A549 (cell line): ENCODE data around the gene GPR12. TPM values are rescaled to one million over a fixed set of nuclear protein-coding genes. Genes with fewer than 3 reads are reported as not detected.

Experiments
- ATAC-seq, 2 experiments: fragments of 200-7000 bp in 1 of 2; fragments of >200 bp in 1 of 2; cut with Nextera tagmentation in 1 of 2; cut with Tn5 transposase in 1 of 2; 3 replicates each; pipeline versions ENCODE4 v1.8.0 to v1.9.1; 2018 to 2020; ENCODE audit warnings: mild to moderate bottlenecking in 1 of 2, moderate library complexity in 1 of 2
- CTCF ChIA-PET: fragments of 300-600 bp; sonication (Branson Sonifier 250); formaldehyde crosslinking; extraction: SDS; loops from one replicate; lab custom pipeline; 2021; ENCODE audit warnings: antibody characterized with exemption, inconsistent platforms; lab: Yijun Ruan, JAX
- POLR2A ChIA-PET: fragments of 350-600 bp; formaldehyde crosslinking; extraction: SDS; loops from one replicate; lab custom pipeline; 2021; ENCODE audit warnings: antibody characterized with exemption, inconsistent platforms; lab: Yijun Ruan, JAX
- DNase-seq, 2 experiments: peaks; one replicate each; pipeline versions ENCODE4 v3.0.0 to v3.0.0-alpha.2; 2011 to 2016; ENCODE audit warnings: low read depth in 1 of 2, low spot score in 1 of 2
- FAIRE-seq: peaks from 2 replicates; lab custom pipeline; 2011; peaks lifted over from hg19 to GRCh38; lab: Jason Lieb, UNC
- H3K27ac ChIP-seq, 2 experiments: fragments of >200 bp; sonication (Bioruptor Twin); formaldehyde crosslinking; 3 replicates each; pipeline ENCODE4 v1.5.1; 2016 to 2017
- H3K4me1 ChIP-seq: fragments of >200 bp; sonication (Bioruptor Twin); formaldehyde crosslinking; 3 replicates; pipeline ENCODE4 v1.6.1; 2016
- H3K4me2 ChIP-seq: fragments of >200 bp; sonication (Bioruptor Twin); formaldehyde crosslinking; 3 replicates; pipeline ENCODE4 v1.6.1; 2016
- H3K4me3 ChIP-seq: fragments of >200 bp; sonication (Bioruptor Twin); formaldehyde crosslinking; 3 replicates; pipeline ENCODE4 v1.5.1; 2016
- H3K9me3 ChIP-seq: fragments of >200 bp; sonication (Bioruptor Twin); formaldehyde crosslinking; 3 replicates; pipeline ENCODE4 v1.6.1; 2016
- BCL3 ChIP-seq: fragments of >200 bp; sonication (Bioruptor Twin); formaldehyde crosslinking; IDR thresholded peaks from 3 replicates; pipeline ENCODE4 v1.6.1; 2016
- CBX2 ChIP-seq: fragments of 200-600 bp; sonication (generic); IDR thresholded peaks from 2 replicates; pipeline ENCODE4 v1.6.1; 2016; ENCODE audit warnings: low read depth, mild to moderate bottlenecking, borderline replicate concordance
- CHD4 ChIP-seq: fragments of 200-600 bp; sonication (generic); IDR thresholded peaks from 2 replicates; pipeline ENCODE4 v1.6.1; 2016; ENCODE audit warnings: antibody characterized with exemption, mild to moderate bottlenecking, borderline replicate concordance
- CTCF ChIP-seq: fragments of >200 bp; sonication (Bioruptor Twin); formaldehyde crosslinking; IDR thresholded peaks from 3 replicates; pipeline ENCODE4 v1.5.1; 2016
- EHF ChIP-seq: fragments of 250-450 bp; sonication (Bioruptor Pico); IDR thresholded peaks from 2 replicates; pipeline ENCODE4 v1.5.0; 2020; ENCODE audit warnings: mild to moderate bottlenecking
- EHMT2 ChIP-seq: fragments of 200-600 bp; sonication (generic); IDR thresholded peaks from 2 replicates; pipeline ENCODE4 v1.6.1; 2016; ENCODE audit warnings: antibody characterized with exemption, low read depth, mild to moderate bottlenecking, moderate library complexity
- FOSB ChIP-seq: fragments of 250-450 bp; sonication (Bioruptor Pico); IDR thresholded peaks from 2 replicates; pipeline ENCODE4 v1.5.0; 2020; ENCODE audit warnings: mild to moderate bottlenecking, moderate library complexity
- GATA3 ChIP-seq: IDR thresholded peaks from 2 replicates; pipeline ENCODE4 v1.6.1; 2012; ENCODE audit warnings: borderline replicate concordance
- HEYL ChIP-seq: fragments of 250-450 bp; sonication (Bioruptor Pico); IDR thresholded peaks from 2 replicates; pipeline ENCODE4 v1.8.0; 2021; ENCODE audit warnings: mild to moderate bottlenecking, moderate library complexity
- JUNB ChIP-seq: fragments of >200 bp; sonication (Bioruptor Twin); formaldehyde crosslinking; IDR thresholded peaks from 2 replicates; pipeline ENCODE4 v1.6.1; 2016
- KDM1A ChIP-seq: fragments of 200-600 bp; sonication (generic); IDR thresholded peaks from 2 replicates; pipeline ENCODE4 v1.6.1; 2016; ENCODE audit warnings: low read depth, mild to moderate bottlenecking
- MAX ChIP-seq: IDR thresholded peaks from 2 replicates; pipeline ENCODE4 v1.6.1; 2012
- MAZ ChIP-seq: fragments of 150-350 bp; IDR thresholded peaks from 2 replicates; pipeline ENCODE4 v1.6.1; 2014; ENCODE audit warnings: antibody characterized with exemption, low read depth, low read length, borderline replicate concordance
- MYC ChIP-seq: IDR thresholded peaks from 2 replicates; pipeline ENCODE4 v1.6.1; 2012; ENCODE audit warnings: mild to moderate bottlenecking, inconsistent platforms, low read length, improper control_type of control experiment, borderline replicate concordance
- NFE2L2 ChIP-seq: fragments of 150-350 bp; conservative IDR thresholded peaks from 2 replicates; pipeline ENCODE4 v1.6.1; 2014; ENCODE audit warnings: low read length
- PBX3 ChIP-seq: IDR thresholded peaks from 2 replicates; pipeline ENCODE4 v1.6.1; 2012
- PHF8 ChIP-seq: fragments of 200-600 bp; sonication (generic); IDR thresholded peaks from 2 replicates; pipeline ENCODE4 v1.6.1; 2016; ENCODE audit warnings: low read depth, mild to moderate bottlenecking, antibody characterized with exemption, moderate library complexity, borderline replicate concordance
- POLR2A ChIP-seq: IDR thresholded peaks from 2 replicates; pipeline ENCODE4 v1.6.1; 2012; ENCODE audit warnings: mild to moderate bottlenecking, low read length
- POLR2AphosphoS2 ChIP-seq: conservative IDR thresholded peaks from 2 replicates; pipeline ENCODE4 v1.6.1; 2012; ENCODE audit warnings: low read length, improper control_type of control experiment, inconsistent platforms
- RAD21 ChIP-seq, 2 experiments: fragments of >200 bp in 1 of 2; sonication (Bioruptor Twin) in 1 of 2; formaldehyde crosslinking in 1 of 2; IDR thresholded peaks in 1 of 2; conservative IDR thresholded peaks in 1 of 2; 2 replicates in 1 of 2; 3 replicates in 1 of 2; pipeline ENCODE4 v1.6.1; 2012 to 2018; ENCODE audit warnings: inconsistent platforms in 1 of 2
- RARB ChIP-seq: fragments of 250-450 bp; sonication (Bioruptor Pico); IDR thresholded peaks from 2 replicates; pipeline ENCODE4 v1.8.0; 2021; ENCODE audit warnings: mild to moderate bottlenecking, moderate library complexity
- RFX5 ChIP-seq: fragments of 450-650 bp; IDR thresholded peaks from 2 replicates; pipeline ENCODE4 v1.7.1; 2014; ENCODE audit warnings: antibody characterized with exemption, mild to moderate bottlenecking, moderate library complexity
- ZC3H11A ChIP-seq: fragments of 450-650 bp; IDR thresholded peaks from 2 replicates; pipeline ENCODE4 v1.6.1; 2014; ENCODE audit warnings: antibody characterized with exemption, mild to moderate bottlenecking
- ZSCAN20 ChIP-seq: fragments of 250-450 bp; sonication (Bioruptor Pico); IDR thresholded peaks from 2 replicates; pipeline ENCODE4 v1.8.0; 2022; ENCODE audit warnings: mild to moderate bottlenecking, moderate library complexity
- WGBS: methylation state at CpG from one replicate; pipeline ENCODE4 v1.1.6; 2017; ENCODE audit errors: missing lambda C conversion rate; 5-methylcytosine and 5-hydroxymethylcytosine counted together
- polyA plus RNA-seq, 4 experiments: library from polyadenylated mRNA; depleted of rRNA in 3 of 4; stranded (reverse); fragments of >200 nt; fragmentation: RNase III in 1 of 4; extraction: RNeasy Plus Mini Kit Qiagen cat#74134 plus additional on column Dnase treatment in 1 of 4; gene quantifications; 2 replicates in 3 of 4; 3 replicates in 1 of 4; pipeline ENCODE4 v1.2.3, GENCODE V29; 2011 to 2017

The GPR12 gene
- polyA plus RNA-seq, 2 of the 4 experiments (the other 2 are of a cell fraction), result not detected

GRCh38 chr13:26707122-26708006 is 53.2 kb downstream of the GPR12 start (continued):
- no peak for TF ChIP-seq ZSCAN20 (CRISPR knock-in tag)
- no peak for TF ChIP-seq RARB (CRISPR knock-in tag)
- TF ChIP-seq JUNB, result no peak
- no peak for TF ChIP-seq PBX3
- TF ChIP-seq FOSB (CRISPR knock-in tag), result no peak
- TF ChIP-seq, all 56 proteins: peak for 3

- FAIRE-seq (no peak), ATAC-seq (no peak), DNase-seq (no peak)
- Histone ChIP-seq H3K4me1 (no peaks in the 10 kb centered on the region), H3K27ac (no peak overlapping the region), H3K4me2 (no peak overlapping the region), H3K4me3 (no peak overlapping the region), H3K9me3 (no peaks in the 10 kb centered on the region)
- TF ChIP-seq PBX3, result no peak
- TF ChIP-seq EHF (CRISPR knock-in tag), result no peak
- no peak for TF ChIP-seq CHD4
- TF ChIP-seq MAZ, result no peak
- no peak for TF ChIP-seq POLR2A
- no peak for TF ChIP-seq NFE2L2
- TF ChIP-seq CTCF, result no peak
- TF ChIP-seq RAD21 (conservative IDR thresholded peaks at IDR 0.05 in 1 of 2, IDR thresholded peaks at IDR 0.05 in 1 of 2), result no peak
- no peak for TF ChIP-seq EHMT2
- TF ChIP-seq MYC, result no peak
- no peak for TF ChIP-seq RFX5
- TF ChIP-seq GATA3, result no peak
- no peak for TF ChIP-seq FOSB (CRISPR knock-in tag)
- no peak for TF ChIP-seq PHF8
- TF ChIP-seq MAX, result no peak
- TF ChIP-seq ZC3H11A, result no peak
- 30% methylated on average over 7 of the region's 7 CpGs for WGBS
- ChIA-PET CTCF (interaction anchor here (1.0 to 3.0 kb wide), 9 partner anchors 8 to 520 kb away, joined by 3 to 18 read pairs (median 4); no protein-coding TSS in a partner anchor), POLR2A (no interaction called here)
Measured at GRCh38 chr13:26706381-26706780, 54.2 kb downstream of the GPR12 start.

GRCh38 chr13:26705536-26705935 is 55.0 kb downstream of the GPR12 start:
- no peak overlapping the region for H3K4me2 ChIP-seq
- ATAC-seq (no peak), DNase-seq (no peak), FAIRE-seq (no peak)
- WGBS, result 39% methylated on average over 3 of the region's 4 CpGs
- no peak overlapping the region for H3K27ac ChIP-seq
- no peaks in the 10 kb centered on the region for H3K9me3 ChIP-seq
- no peaks in the 10 kb centered on the region for H3K4me1 ChIP-seq
- H3K4me3 ChIP-seq, result no peak overlapping the region
- ChIA-PET CTCF (interaction anchor here (1.0 to 2.8 kb wide), 6 partner anchors 13 to 520 kb away, joined by 3 to 18 read pairs (median 4); no protein-coding TSS in a partner anchor), POLR2A (no interaction called here)
- TF ChIP-seq JUNB, result no peak
- no peak for TF ChIP-seq CHD4
- no peak for TF ChIP-seq MAX
- no peak for TF ChIP-seq BCL3
- no peak for TF ChIP-seq CBX2
- TF ChIP-seq POLR2AphosphoS2, result no peak
- no peak for TF ChIP-seq KDM1A
- no peak for TF ChIP-seq FOSB (CRISPR knock-in tag)
- no peak for TF ChIP-seq HEYL (CRISPR knock-in tag)
- TF ChIP-seq, all 56 proteins: peak for 0
